Neural progenitor cell (in vitro differentiated cells): ENCODE measurements around the gene COL20A1. TPM values are rescaled to one million over a fixed set of nuclear protein-coding genes. Genes with fewer than 3 reads are reported as not detected.

Experiments
- DNase-seq: peaks from one replicate; pipeline ENCODE4 v3.0.0-alpha.2; 2016; ENCODE audit warnings: low spot score
- H2AFZ ChIP-seq: fragments of 200-600 bp; sonication (generic); replicated peaks from 2 replicates; pipeline ENCODE4 v1.6.1; 2016; ENCODE audit warnings: antibody characterized with exemption
- H3F3A ChIP-seq: fragments of 200-600 bp; sonication (generic); 2 replicates; pipeline ENCODE4 v1.6.1; 2016; ENCODE audit warnings: antibody characterized with exemption, low read depth
- H3K27ac ChIP-seq: fragments of 200-600 bp; sonication (generic); 2 replicates; pipeline ENCODE4 v1.5.1; 2016; ENCODE audit warnings: mild to moderate bottlenecking
- H3K27me3 ChIP-seq: fragments of 200-600 bp; sonication (generic); 2 replicates; pipeline ENCODE4 v1.6.1; 2016; ENCODE audit warnings: mild to moderate bottlenecking, moderate library complexity
- H3K36me3 ChIP-seq: fragments of 200-600 bp; sonication (generic); 2 replicates; pipeline ENCODE4 v1.5.1; 2016
- H3K4me1 ChIP-seq: fragments of 200-600 bp; sonication (generic); 2 replicates; pipeline ENCODE4 v1.6.1; 2016; ENCODE audit warnings: mixed run types
- H3K4me2 ChIP-seq: fragments of 200-600 bp; sonication (generic); 2 replicates; pipeline ENCODE4 v1.6.1; 2016
- H3K4me3 ChIP-seq: fragments of 200-600 bp; sonication (generic); 2 replicates; pipeline ENCODE4 v1.5.1; 2016
- H3K79me2 ChIP-seq: fragments of 200-600 bp; sonication (generic); 2 replicates; pipeline ENCODE4 v1.6.1; 2016; ENCODE audit warnings: low read depth
- H3K9ac ChIP-seq: fragments of 200-600 bp; sonication (generic); 2 replicates; pipeline ENCODE4 v1.6.1; 2016
- H3K9me3 ChIP-seq: fragments of 200-600 bp; sonication (generic); 2 replicates; pipeline ENCODE4 v1.5.1; 2016; ENCODE audit warnings: low read depth
- H4K20me1 ChIP-seq: fragments of 200-600 bp; sonication (generic); 2 replicates; pipeline ENCODE4 v1.6.1; 2016; ENCODE audit warnings: low read depth
- H3K27ac Mint-ChIP-seq: 3 replicates; pipeline ENCODE4 v1.8.0; 2021; ENCODE audit warnings: mixed read lengths
- H3K27me3 Mint-ChIP-seq: 2 replicates; pipeline ENCODE4 v1.8.0; 2022; ENCODE audit warnings: low read depth, mild to moderate bottlenecking, inconsistent platforms, moderate library complexity, mixed read lengths; ENCODE audit not compliant: insufficient read depth
- H3K36me3 Mint-ChIP-seq: 3 replicates; pipeline ENCODE4 v1.8.0; 2021; ENCODE audit warnings: mixed read lengths
- H3K4me1 Mint-ChIP-seq: 3 replicates; pipeline ENCODE4 v1.8.0; 2021; ENCODE audit warnings: mixed read lengths
- H3K4me3 Mint-ChIP-seq: 3 replicates; pipeline ENCODE4 v1.8.0; 2021; ENCODE audit warnings: mild to moderate bottlenecking, moderate library complexity, mixed read lengths
- H3K9me3 Mint-ChIP-seq: 3 replicates; pipeline ENCODE4 v1.8.0; 2020; ENCODE audit warnings: mixed read lengths
- EZH2 ChIP-seq: fragments of 200-600 bp; sonication (generic); IDR thresholded peaks from 2 replicates; pipeline ENCODE4 v1.6.1; 2017; ENCODE audit warnings: antibody characterized with exemption, mild to moderate bottlenecking, moderate library complexity
- EZH2phosphoT487 ChIP-seq: fragments of 200-600 bp; sonication (generic); IDR thresholded peaks from 2 replicates; pipeline ENCODE4 v1.6.1; 2017; ENCODE audit warnings: antibody characterized with exemption
- total RNA-seq: library from RNA; depleted of rRNA; stranded (reverse); fragments of >200 nt; gene quantifications from 2 replicates; pipeline ENCODE4 v1.2.3, GENCODE V29; 2015; ENCODE audit warnings: low replicate concordance
- TF ChIP-seq, protein P1 (sequence below): fragments of 200-600 bp; sonication (generic); IDR thresholded peaks from 2 replicates; pipeline ENCODE4 v1.5.1; 2017; ENCODE audit warnings: antibody characterized with exemption, mild to moderate bottlenecking

The COL20A1 gene
- total RNA-seq, 1 donor from 2014 or later: 0.37 TPM

DNA sequence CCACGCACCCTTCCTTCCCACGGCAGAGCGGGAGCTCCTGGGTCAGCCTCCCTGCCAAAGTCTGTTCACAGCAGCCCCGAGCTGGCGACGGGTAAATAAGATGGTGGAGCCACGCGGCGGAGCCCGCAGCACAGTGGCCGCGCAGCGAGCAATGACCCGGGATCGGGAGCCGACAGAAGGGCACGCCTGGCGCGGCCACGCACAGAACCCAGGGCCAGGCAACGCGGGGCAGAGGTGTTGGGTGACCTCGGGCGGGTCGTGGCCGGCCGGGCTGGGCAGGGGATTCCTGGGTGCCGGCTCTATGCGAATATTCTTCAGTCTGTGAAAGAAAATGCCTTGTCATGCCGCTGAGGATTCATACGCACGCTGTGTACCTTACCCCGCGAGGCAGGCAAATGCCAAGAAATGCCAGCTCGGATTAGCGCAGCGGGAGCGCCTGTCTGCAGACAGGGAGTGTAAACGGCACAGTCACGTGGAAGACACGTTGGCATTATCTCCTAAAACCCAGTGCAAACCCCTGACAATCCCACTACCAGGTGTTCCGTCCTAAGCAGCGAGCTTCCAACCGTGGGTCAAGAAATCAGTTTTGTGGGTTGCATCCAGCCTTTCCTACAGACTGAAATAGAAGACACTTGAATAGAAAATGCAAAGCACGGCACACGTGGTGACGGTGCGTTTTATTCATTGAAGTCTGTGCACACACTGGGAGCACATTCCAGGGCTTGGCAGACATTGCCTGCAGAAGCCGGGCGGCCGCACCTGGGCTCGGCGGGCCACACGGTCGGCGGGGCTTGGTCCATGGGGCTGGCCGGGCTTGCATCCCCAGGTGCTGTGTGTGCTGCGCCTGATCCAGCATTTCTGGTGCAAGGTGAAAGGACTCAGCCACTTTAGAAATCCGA, 49.8 kb downstream of the COL20A1 start:
- Mint-ChIP-seq H3K9me3 (no peaks in the 10 kb centered on the region), H3K27me3 (peaks cover 6% of the 10 kb centered on the region), H3K4me3 (no peak overlapping the region), H3K4me1 (peaks cover 28% of the 10 kb centered on the region), H3K36me3 (no peaks in the 10 kb centered on the region), H3K27ac (peak overlapping the region; percentile 13)
- no peaks in the 10 kb centered on the region for H3F3A ChIP-seq
- no peak overlapping the region for H3K27ac ChIP-seq
- H3K9me3 ChIP-seq: no peaks in the 10 kb centered on the region
- no peaks in the 10 kb centered on the region for H3K36me3 ChIP-seq
- no peak overlapping the region for H2AFZ ChIP-seq
- H3K4me2 ChIP-seq: no peak overlapping the region
- no peak for DNase-seq
- no peak overlapping the region for H3K9ac ChIP-seq
- no peaks in the 10 kb centered on the region for H4K20me1 ChIP-seq
- H3K79me2 ChIP-seq: no peaks in the 10 kb centered on the region
- H3K27me3 ChIP-seq: peaks cover 12% of the 10 kb centered on the region
- TF ChIP-seq EZH2phosphoT487: no peak
- no peaks in the 10 kb centered on the region for H3K4me1 ChIP-seq
- H3K4me3 ChIP-seq: no peak overlapping the region

DNA sequence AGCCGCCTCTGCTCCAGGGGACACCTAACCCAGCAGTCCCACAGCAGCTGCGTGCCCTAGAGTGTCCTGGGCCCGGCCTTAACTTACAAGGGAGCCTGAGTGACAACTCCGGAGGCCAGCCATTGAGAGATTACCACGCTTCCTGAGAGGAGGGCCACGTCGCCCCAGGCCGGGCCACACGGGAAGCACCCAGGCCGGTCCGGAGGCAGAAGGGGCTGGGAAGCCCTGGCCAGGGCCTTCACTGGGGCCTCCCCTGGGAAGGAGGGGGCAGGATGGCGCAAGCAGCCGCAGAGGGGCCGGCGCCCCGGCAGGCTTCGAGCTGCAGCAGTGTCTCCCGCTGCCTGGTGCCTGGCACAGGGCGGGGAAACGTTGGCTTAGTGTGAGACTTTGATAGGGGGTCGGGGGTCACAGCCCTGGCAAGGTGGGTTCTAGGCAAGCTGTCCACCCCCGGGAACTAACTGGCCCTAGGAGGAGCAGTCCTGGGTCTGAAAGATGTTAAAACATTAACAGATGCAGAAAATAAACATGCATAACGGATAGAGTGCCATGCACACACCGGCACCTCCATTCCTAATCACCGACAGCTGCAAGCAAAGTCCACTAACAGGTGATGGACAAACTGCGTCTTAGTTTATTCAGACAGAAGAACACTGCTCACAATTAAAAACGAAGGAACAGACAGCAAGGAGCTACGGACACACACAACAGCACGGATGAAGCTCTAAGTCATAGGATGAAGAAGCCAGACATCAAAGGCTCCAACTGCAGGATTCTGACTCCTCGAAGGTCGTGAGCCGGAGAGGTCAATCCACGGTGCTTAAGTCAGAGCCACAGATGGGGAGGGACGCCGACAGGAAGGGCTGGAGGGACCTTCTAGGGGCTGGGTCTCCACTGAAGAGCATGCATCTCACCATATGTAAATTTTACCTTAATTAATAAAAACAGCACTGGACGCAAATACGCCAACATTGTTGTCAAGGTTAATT, 50.8 kb downstream of the COL20A1 start:
- Histone ChIP-seq H3K4me2 (no peak overlapping the region), H3K79me2 (no peaks in the 10 kb centered on the region), H3F3A (no peaks in the 10 kb centered on the region), H3K4me1 (no peaks in the 10 kb centered on the region), H3K9me3 (no peaks in the 10 kb centered on the region), H3K36me3 (no peaks in the 10 kb centered on the region), H2AFZ (no peak overlapping the region), H3K27me3 (peaks cover 3% of the 10 kb centered on the region), H3K4me3 (no peak overlapping the region), H4K20me1 (no peaks in the 10 kb centered on the region), H3K9ac (no peak overlapping the region), H3K27ac (no peak overlapping the region)
- H3K9me3 Mint-ChIP-seq: no peaks in the 10 kb centered on the region
- no peak overlapping the region for H3K4me3 Mint-ChIP-seq
- peaks cover 27% of the 10 kb centered on the region for H3K4me1 Mint-ChIP-seq
- DNase-seq: no peak
- no peaks in the 10 kb centered on the region for H3K36me3 Mint-ChIP-seq
- H3K27ac Mint-ChIP-seq: peak overlapping the region; percentile 64
- TF ChIP-seq, protein P1, sequence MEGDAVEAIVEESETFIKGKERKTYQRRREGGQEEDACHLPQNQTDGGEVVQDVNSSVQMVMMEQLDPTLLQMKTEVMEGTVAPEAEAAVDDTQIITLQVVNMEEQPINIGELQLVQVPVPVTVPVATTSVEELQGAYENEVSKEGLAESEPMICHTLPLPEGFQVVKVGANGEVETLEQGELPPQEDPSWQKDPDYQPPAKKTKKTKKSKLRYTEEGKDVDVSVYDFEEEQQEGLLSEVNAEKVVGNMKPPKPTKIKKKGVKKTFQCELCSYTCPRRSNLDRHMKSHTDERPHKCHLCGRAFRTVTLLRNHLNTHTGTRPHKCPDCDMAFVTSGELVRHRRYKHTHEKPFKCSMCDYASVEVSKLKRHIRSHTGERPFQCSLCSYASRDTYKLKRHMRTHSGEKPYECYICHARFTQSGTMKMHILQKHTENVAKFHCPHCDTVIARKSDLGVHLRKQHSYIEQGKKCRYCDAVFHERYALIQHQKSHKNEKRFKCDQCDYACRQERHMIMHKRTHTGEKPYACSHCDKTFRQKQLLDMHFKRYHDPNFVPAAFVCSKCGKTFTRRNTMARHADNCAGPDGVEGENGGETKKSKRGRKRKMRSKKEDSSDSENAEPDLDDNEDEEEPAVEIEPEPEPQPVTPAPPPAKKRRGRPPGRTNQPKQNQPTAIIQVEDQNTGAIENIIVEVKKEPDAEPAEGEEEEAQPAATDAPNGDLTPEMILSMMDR: no peak
- TF ChIP-seq EZH2phosphoT487 (no peak), EZH2 (no peak)
- H3K27me3 Mint-ChIP-seq: peaks cover 6% of the 10 kb centered on the region

DNA sequence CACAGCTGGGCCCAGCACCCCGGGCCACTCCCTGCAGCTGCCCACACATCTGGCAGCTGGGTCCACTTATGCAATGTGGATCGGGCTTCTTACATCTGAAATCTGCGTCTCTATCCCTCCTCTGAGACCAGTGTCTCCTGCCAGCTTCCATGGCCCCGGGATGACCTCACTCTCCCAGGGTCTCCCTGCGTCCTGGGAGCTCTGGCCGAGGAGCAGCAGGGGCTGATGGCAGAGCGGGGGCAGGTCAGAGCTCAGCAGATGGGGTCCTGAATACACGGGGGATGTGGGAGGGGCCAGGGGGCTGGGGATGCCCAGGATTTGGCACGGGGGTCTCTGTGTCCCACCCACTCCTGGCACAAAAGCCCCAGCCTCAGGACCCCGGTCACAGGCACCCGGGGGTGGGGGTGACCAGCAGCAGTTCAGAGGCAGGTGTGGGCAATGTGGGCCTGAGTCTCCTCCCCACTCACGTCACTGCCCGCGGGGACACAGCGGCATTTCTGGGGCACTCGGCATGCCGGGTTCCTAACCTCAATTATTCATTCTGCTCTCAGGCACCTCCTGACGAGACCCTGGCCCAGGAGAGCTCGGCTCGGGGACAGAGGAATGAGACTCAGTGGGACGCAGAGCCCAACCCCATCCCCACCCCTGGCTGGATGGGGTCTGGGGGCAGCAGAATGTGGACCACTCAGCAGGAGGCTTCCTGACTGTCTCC, 51.8 kb downstream of the COL20A1 start:
- Mint-ChIP-seq H3K27me3 (peaks cover 6% of the 10 kb centered on the region), H3K4me1 (peaks cover 27% of the 10 kb centered on the region), H3K9me3 (no peaks in the 10 kb centered on the region), H3K27ac (no peak overlapping the region), H3K4me3 (no peak overlapping the region), H3K36me3 (no peaks in the 10 kb centered on the region)
- Histone ChIP-seq H3K4me3 (no peak overlapping the region), H3K27me3 (no peaks in the 10 kb centered on the region), H4K20me1 (no peaks in the 10 kb centered on the region), H3K79me2 (no peaks in the 10 kb centered on the region), H3K4me2 (no peak overlapping the region), H3K36me3 (no peaks in the 10 kb centered on the region), H3K27ac (no peak overlapping the region), H3K4me1 (no peaks in the 10 kb centered on the region), H3F3A (no peaks in the 10 kb centered on the region), H3K9me3 (no peaks in the 10 kb centered on the region), H2AFZ (no peak overlapping the region), H3K9ac (no peak overlapping the region)
- TF ChIP-seq EZH2phosphoT487 (no peak), EZH2 (no peak)
- TF ChIP-seq, protein P1: no peak
- DNase-seq: no peak
